Kidney epithelial cell (primary cell): ENCODE measurements around the gene OR2F2. TPM values are rescaled to one million over a fixed set of nuclear protein-coding genes. Genes with fewer than 3 reads are reported as not detected.

ENCODE experiments used
- DNase-seq: peaks from one replicate; pipeline ENCODE4 v3.0.0-alpha.2; 2010; ENCODE audit warnings: low read depth
- H3K27me3 ChIP-seq: 2 replicates; pipeline ENCODE4 v1.6.0; 2011; ENCODE audit warnings: low read length; ENCODE audit not compliant: control insufficient read depth, insufficient read depth
- H3K36me3 ChIP-seq: 2 replicates; pipeline ENCODE4 v1.5.1; 2011; ENCODE audit warnings: low read length; ENCODE audit not compliant: control insufficient read depth, insufficient read depth
- H3K4me3 ChIP-seq: 2 replicates; pipeline ENCODE4 v1.5.1; 2011; ENCODE audit warnings: low read depth, mild to moderate bottlenecking, control low read depth, low read length
- CTCF ChIP-seq: IDR thresholded peaks from 2 replicates; pipeline ENCODE4 v1.5.1; 2011; ENCODE audit warnings: mild to moderate bottlenecking, moderate library complexity, low read length, control low read depth, inconsistent platforms; ENCODE audit not compliant: insufficient read depth, poor library complexity, severe bottlenecking
- total RNA-seq: library from RNA; depleted of rRNA; stranded (reverse); fragments of >200 nt; gene quantifications from 2 replicates; pipeline ENCODE4 v1.2.3, GENCODE V29; 2015

OR2F2 gene
- total RNA-seq, 1 donor from 2014 or later: not detected

GRCh38 chr7:143979359-143979758, 44.3 kb downstream of the OR2F2 start:
- peak; percentile 9 for DNase-seq
- Histone ChIP-seq H3K36me3 (no peaks in the 10 kb centered on the region), H3K27me3 (no peaks in the 10 kb centered on the region), H3K4me3 (no peak overlapping the region)
- no peak for TF ChIP-seq CTCF

GRCh38 chr7:143979998-143980397, 45.0 kb downstream of the OR2F2 start:
- H3K27me3 ChIP-seq: no peaks in the 10 kb centered on the region
- no peak for TF ChIP-seq CTCF
- no peaks in the 10 kb centered on the region for H3K36me3 ChIP-seq
- H3K4me3 ChIP-seq: no peak overlapping the region
- DNase-seq: no peak

DNA sequence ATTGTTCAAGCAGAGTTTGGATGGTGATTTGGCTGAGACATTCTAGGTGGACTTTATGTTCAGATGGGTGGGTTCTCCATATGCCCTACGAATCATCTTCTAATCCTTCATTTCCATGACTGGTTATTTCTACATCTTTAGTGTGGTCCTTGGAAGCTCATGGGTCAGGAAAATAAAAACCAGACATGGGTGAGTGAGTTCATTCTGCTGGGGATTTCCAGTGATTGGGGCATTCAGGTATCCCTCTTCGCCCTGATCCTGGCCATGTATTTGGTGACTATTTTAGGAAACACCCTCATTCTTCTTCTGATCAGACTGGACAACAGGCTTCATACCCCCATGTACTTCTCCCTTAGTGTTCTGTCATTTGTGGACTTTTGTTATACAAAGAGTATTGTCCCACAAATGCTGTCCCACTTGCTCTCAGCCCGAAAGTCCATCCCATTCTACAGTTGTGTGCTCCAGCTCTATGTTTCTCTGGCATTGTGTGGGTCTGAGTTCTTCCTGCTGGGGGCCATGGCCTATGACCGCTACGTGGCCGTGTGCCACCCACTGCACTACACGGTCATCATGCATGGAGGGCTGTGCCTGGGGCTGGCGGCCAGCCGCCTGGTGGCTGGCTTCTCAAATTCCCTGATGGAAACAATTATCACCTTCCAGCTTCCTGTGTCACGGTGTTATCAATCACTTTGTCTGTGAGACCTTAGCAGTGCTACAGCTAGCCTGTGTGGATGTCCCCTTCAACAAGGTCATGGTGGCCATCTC, 45.9 kb downstream of the OR2F2 start:
- Histone ChIP-seq H3K27me3 (no peaks in the 10 kb centered on the region), H3K36me3 (no peaks in the 10 kb centered on the region), H3K4me3 (no peak overlapping the region)
- TF ChIP-seq CTCF: no peak
- no peak for DNase-seq

DNA sequence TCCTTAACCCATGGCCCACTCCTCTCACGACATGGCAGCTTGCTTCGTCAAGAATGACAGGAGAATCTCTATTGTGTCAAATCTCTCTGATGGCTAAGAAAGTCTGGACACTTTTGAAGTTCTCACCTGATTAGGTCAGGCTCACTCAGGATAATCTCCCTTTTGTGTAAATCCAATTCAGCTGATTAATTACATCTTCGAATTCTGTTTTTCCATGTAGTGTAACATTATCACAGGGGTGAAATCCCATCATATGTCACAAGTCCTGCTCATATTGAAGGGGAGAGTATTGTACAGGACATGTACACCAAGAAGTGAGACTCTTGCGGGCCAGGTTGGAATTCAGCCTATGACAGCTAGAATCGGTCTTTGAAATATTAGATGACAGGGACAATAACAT, 48.9 kb downstream of the OR2F2 start:
- no peaks in the 10 kb centered on the region for H3K27me3 ChIP-seq
- H3K4me3 ChIP-seq: no peak overlapping the region
- DNase-seq: no peak
- no peak for TF ChIP-seq CTCF
- H3K36me3 ChIP-seq: no peaks in the 10 kb centered on the region

Other genes with a start within 250 kb of the OR2F2 start
- not detected in 2 replicates for gene CTAGE6, start 177.5 kb upstream of the OR2F2 start, total RNA-seq
- 37.4 and 44.6 TPM in 2 replicates for gene TCAF1, start 33.1 kb upstream of the OR2F2 start, total RNA-seq
- 0.13 TPM in 1 of 2 replicates, not detected in the other for gene OR2F1, start 19.6 kb downstream of the OR2F2 start, total RNA-seq
- not detected in 2 replicates for gene OR6B1, start 65.1 kb downstream of the OR2F2 start, total RNA-seq
- not detected in 2 replicates for gene OR2A5, start 113.7 kb downstream of the OR2F2 start, total RNA-seq
- gene OR2A25, start 134.6 kb downstream of the OR2F2 start, total RNA-seq: not detected in 2 replicates
- gene OR2A12, start 151.0 kb downstream of the OR2F2 start, total RNA-seq: not detected in 2 replicates
- not detected in 2 replicates for gene OR2A2, start 174.3 kb downstream of the OR2F2 start, total RNA-seq
- gene OR2A14, start 187.9 kb downstream of the OR2F2 start, total RNA-seq: not detected in 2 replicates
- gene CTAGE4, start 248.2 kb downstream of the OR2F2 start, total RNA-seq: 4.2 and 4.3 TPM in 2 replicates